Muscle layer of colon (tissue), 2 donors: ENCODE data around the gene GLI2.

ENCODE experiments used
- H3K27ac ChIP-seq: one replicate; pipeline ENCODE4 v1.7.0; 2013; ENCODE audit warnings: low read depth, mild to moderate bottlenecking, low read length, moderate library complexity
- H3K27me3 ChIP-seq, 2 donors: one replicate each; pipeline ENCODE4 v1.7.0; 2013; ENCODE audit warnings: low read length in 2 of 2, mild to moderate bottlenecking in 2 of 2; ENCODE audit not compliant: insufficient read depth in 2 of 2, control insufficient read depth in 1 of 2
- H3K36me3 ChIP-seq: one replicate; pipeline ENCODE4 v1.7.0; 2013; ENCODE audit warnings: mild to moderate bottlenecking, low read length; ENCODE audit not compliant: insufficient read depth
- H3K4me1 ChIP-seq: one replicate; pipeline ENCODE4 v1.7.0; 2013; ENCODE audit warnings: mild to moderate bottlenecking, low read length; ENCODE audit not compliant: insufficient read depth
- H3K4me3 ChIP-seq, 2 donors: one replicate each; pipeline ENCODE4 v1.7.0; 2013; ENCODE audit warnings: low read length in 2 of 2, low read depth in 1 of 2, mild to moderate bottlenecking in 1 of 2, moderate library complexity in 1 of 2
- H3K9ac ChIP-seq: one replicate; pipeline ENCODE4 v1.7.0; 2013; ENCODE audit warnings: low read length
- H3K9me3 ChIP-seq: one replicate; pipeline ENCODE4 v1.7.0; 2013; ENCODE audit warnings: mild to moderate bottlenecking, low read length
- donor health status: abdominal sarcoma.
- donor health status: Adenocarcinoma of cecum.

GLI2 gene

DNA sequence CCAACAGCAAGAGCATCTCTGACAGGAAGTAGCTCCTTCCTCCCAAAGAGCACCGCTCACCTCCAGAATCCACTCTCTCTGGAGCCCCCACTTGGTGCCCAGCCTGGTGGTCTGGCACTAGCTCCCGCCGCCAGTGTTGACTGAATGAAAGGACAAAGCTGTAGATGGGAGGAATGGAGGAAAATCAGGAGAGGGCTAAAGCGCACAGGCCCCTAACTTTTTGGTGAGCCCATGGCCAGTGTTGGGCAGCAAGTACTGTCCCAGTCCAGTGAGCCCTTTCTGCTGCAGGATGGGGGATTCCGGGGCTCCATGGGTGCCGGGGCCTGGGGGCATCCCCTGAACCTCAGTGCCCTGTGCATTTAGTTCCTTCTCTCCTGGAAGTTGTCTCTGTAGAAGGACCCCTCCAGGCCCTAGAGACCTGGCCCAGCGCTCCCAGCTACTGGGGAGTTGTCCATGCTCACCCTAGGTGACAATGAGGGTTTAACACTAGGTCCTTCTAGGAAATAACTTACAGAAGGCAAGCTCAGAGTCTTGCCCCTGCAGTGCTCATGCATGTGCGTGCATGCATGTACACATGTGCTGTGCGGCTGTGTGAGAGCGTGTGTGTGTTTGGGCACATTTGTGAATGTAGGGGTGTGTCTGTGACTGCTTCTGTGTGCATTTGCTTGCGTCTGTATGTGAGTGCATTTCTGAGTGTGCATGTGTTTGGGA is 33.6 kb downstream of the GLI2 start:
- Histone ChIP-seq H3K27ac (no peak overlapping the region), H3K27me3 (no peaks in the 10 kb centered on the region), H3K4me1 (peaks cover 21% of the 10 kb centered on the region), H3K36me3 (no peaks in the 10 kb centered on the region), H3K9me3 (no peaks in the 10 kb centered on the region), H3K9ac (no peak overlapping the region), H3K4me3 (no peak overlapping the region)

- H3K9ac ChIP-seq, result no peak overlapping the region
- no peak overlapping the region for H3K27ac ChIP-seq
- H3K4me3 ChIP-seq, result no peak overlapping the region
- H3K36me3 ChIP-seq, result no peaks in the 10 kb centered on the region
- peaks cover 16% of the 10 kb centered on the region for H3K4me1 ChIP-seq
- no peaks in the 10 kb centered on the region for H3K27me3 ChIP-seq
- H3K9me3 ChIP-seq, result no peaks in the 10 kb centered on the region
These were observed 34.1 kb downstream of the GLI2 start for GRCh38 chr2:120769787-120770120.

- peaks cover 12% of the 10 kb centered on the region for H3K4me1 ChIP-seq
- H3K27ac ChIP-seq, result no peak overlapping the region
- H3K4me3 ChIP-seq, result no peak overlapping the region
- no peaks in the 10 kb centered on the region for H3K36me3 ChIP-seq
- H3K9ac ChIP-seq, result no peak overlapping the region
- no peaks in the 10 kb centered on the region for H3K27me3 ChIP-seq
- no peaks in the 10 kb centered on the region for H3K9me3 ChIP-seq
These were observed 34.5 kb downstream of the GLI2 start for GRCh38 chr2:120770176-120770575.

- Histone ChIP-seq H3K27ac (no peak overlapping the region), H3K27me3 (no peaks in the 10 kb centered on the region), H3K4me1 (peaks cover 9% of the 10 kb centered on the region), H3K9ac (no peak overlapping the region), H3K9me3 (no peaks in the 10 kb centered on the region), H3K4me3 (no peak overlapping the region), H3K36me3 (no peaks in the 10 kb centered on the region)
These were observed 35.0 kb downstream of the GLI2 start for GRCh38 chr2:120770641-120771040.

DNA sequence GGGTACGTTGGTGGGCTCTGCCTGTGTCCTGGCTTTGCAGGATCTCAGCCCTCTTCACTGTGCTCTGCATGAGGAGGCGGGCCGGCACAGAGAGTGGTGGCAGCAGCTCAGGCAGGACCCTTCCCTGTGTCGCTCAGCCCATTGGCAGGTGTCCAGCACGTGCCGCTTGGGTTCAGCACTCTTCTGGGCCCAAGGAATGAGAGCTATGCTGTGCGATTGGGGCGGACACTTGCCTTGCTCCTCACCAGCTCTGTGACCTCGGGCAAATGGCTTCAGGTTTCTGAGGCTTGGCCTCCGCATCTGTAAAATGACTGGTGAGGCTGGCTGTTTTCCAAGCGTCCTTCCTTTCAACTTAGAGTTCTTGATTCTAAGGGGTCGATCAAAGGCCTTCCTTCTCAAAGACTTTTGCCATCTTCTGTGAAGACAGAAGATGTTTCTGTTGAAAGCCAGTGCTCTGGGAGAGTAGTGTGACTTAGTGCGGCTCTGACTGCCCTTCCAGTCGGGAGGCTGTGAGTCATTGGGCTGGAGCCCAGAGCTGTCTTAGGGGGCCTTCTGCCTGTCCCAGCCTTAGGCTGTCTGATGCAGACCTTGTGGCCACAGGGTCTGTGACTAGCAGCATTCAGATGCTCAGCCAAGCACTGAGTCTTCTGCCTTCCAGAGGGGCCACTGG is 35.6 kb downstream of the GLI2 start:
- no peak overlapping the region for H3K9ac ChIP-seq
- no peaks in the 10 kb centered on the region for H3K9me3 ChIP-seq
- no peaks in the 10 kb centered on the region for H3K36me3 ChIP-seq
- no peak overlapping the region for H3K4me3 ChIP-seq
- H3K27me3 ChIP-seq, result no peaks in the 10 kb centered on the region
- no peak overlapping the region for H3K27ac ChIP-seq
- H3K4me1 ChIP-seq, result peaks cover 9% of the 10 kb centered on the region

GRCh38 chr2:120771781-120772208 is 36.1 kb downstream of the GLI2 start:
- Histone ChIP-seq H3K27me3 (no peaks in the 10 kb centered on the region), H3K4me1 (peaks cover 9% of the 10 kb centered on the region), H3K36me3 (no peaks in the 10 kb centered on the region), H3K9me3 (no peaks in the 10 kb centered on the region), H3K9ac (no peak overlapping the region), H3K27ac (no peak overlapping the region), H3K4me3 (no peak overlapping the region)

GRCh38 chr2:120772261-120772660 is 36.6 kb downstream of the GLI2 start:
- Histone ChIP-seq H3K4me1 (peaks cover 9% of the 10 kb centered on the region), H3K36me3 (no peaks in the 10 kb centered on the region), H3K4me3 (no peak overlapping the region), H3K9ac (no peak overlapping the region), H3K27me3 (no peaks in the 10 kb centered on the region), H3K27ac (no peak overlapping the region), H3K9me3 (no peaks in the 10 kb centered on the region)

DNA sequence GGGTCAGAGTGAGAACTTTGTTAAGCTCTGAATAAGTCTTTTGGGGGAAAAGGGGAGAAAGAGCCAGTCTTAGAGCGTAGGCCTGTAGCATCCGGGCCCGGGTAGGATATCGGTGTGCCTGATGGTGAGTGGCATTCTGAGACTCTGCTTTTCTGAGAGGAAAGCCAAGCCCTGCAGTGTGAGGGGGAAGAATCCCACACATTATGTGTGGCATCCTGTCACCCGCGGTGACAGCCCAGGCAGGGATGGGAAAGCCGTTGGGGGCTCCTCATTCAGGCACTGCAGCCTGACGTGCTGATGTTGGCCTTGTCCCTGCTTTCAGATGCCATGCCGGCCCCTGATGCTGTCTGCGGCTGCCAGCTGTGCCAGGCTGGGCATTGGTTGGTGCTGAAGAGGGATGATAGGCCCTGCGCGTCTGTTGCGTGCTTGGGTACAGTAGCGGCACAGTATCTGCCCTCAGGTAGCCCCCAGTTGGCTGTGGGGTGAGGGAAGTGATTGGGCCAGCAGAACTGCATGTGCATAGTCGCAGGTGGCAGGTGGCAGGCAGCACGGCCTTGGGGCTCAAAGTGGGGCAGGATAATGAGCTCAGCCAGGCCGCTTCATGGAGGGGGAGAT is 37.6 kb downstream of the GLI2 start:
- Histone ChIP-seq H3K27me3 (no peaks in the 10 kb centered on the region), H3K36me3 (no peaks in the 10 kb centered on the region), H3K4me1 (peaks cover 9% of the 10 kb centered on the region), H3K9ac (no peak overlapping the region), H3K27ac (no peak overlapping the region), H3K4me3 (no peak overlapping the region), H3K9me3 (no peaks in the 10 kb centered on the region)

DNA sequence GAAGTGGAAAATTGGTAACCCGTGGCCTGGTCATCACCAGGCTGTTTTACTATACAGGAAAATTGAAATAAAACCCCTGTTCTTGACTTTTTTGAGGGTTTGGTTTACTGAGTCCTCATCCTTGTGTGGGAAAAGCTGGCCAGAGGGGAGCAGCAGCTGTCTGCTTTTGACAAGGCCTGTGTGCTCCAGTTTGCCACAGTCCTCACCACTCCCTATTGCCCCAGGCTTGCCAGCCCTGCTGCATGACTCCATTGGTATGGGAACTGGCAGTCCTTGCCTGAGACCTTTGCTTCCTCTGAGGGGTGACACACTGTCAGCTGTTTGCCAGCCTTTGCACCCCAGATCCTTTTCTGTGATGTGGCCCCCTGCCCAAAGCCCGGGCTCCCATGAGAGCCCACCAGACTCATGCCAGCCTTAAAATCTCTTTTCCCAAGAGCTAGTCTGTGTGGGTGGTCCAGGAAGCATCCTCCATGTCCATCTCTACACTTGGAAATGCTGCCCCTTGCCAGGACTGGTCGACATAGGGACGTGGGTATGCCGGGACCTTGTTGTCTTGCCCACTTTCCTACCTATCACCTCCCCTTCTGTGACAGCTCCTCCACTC is 39.0 kb downstream of the GLI2 start:
- no peaks in the 10 kb centered on the region for H3K27me3 ChIP-seq
- no peak overlapping the region for H3K4me3 ChIP-seq
- H3K4me1 ChIP-seq, result peaks cover 9% of the 10 kb centered on the region
- H3K9ac ChIP-seq, result no peak overlapping the region
- no peak overlapping the region for H3K27ac ChIP-seq
- H3K36me3 ChIP-seq, result no peaks in the 10 kb centered on the region
- H3K9me3 ChIP-seq, result no peaks in the 10 kb centered on the region

DNA sequence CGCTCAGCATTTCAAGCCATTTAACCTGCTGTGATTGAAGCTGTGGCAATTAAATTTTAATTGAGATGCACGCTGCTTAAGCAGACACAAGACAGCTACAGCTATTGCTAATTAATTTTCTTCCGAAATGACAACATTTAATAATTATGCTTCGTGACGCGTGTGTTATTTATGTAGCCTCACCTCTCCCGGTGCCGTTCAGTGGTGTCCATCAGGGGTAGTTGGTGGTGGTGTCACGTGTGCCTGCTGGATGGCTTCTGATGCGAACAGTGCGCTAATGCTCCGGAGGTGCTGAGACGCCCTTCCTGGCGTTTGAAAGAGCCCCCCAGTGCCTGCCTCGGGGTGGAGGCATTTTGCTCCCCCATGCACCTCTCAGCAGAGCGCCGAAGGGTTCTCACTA is 39.5 kb downstream of the GLI2 start:
- Histone ChIP-seq H3K4me3 (no peak overlapping the region), H3K4me1 (peaks cover 15% of the 10 kb centered on the region), H3K36me3 (no peaks in the 10 kb centered on the region), H3K9me3 (no peaks in the 10 kb centered on the region), H3K27me3 (no peaks in the 10 kb centered on the region), H3K9ac (no peak overlapping the region), H3K27ac (no peak overlapping the region)

DNA sequence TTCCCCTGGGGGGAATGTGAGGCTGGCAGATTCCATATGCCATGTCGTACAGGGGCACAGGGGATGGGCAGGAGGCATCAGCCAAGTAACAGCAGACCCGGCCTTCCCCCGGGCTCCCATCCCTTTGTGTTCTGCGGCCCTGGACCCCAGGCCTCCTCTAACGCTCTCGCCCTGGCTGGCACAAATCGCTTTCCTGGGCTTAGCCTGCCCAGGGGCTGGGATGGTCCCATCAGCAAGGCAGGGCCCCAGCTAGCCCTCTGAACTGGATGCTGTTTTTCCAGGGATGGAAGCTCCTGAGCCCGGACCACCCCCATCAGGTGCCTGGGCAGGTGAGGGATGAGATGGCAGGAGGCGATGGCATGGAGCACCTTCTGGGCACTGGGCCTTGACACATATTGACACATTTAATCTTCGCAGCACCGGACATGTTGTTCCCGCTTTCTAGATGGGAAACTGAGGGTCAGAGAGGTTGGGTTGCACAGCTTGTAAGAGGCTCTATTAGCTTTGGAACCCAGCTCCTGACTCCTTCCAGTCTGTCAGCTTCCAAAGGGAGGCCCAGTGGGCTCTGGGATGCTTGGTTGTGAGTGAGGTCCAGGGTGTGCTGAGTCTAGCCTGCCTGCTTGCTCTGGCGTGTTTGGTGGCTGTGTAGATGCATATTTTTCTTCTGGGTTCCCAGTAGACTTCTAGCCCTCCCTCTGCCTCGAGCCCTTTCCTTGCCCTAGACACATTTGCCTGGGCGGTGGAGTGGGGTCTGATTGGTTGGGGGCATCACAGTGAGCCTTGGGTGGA is 40.3 kb downstream of the GLI2 start:
- no peaks in the 10 kb centered on the region for H3K27me3 ChIP-seq
- H3K36me3 ChIP-seq, result no peaks in the 10 kb centered on the region
- no peaks in the 10 kb centered on the region for H3K9me3 ChIP-seq
- H3K4me3 ChIP-seq, result no peak overlapping the region
- H3K9ac ChIP-seq, result no peak overlapping the region
- H3K27ac ChIP-seq, result no peak overlapping the region
- peaks cover 15% of the 10 kb centered on the region for H3K4me1 ChIP-seq
